Ishikawa (cell line): Measurements from ENCODE around the gene SLIT3.

Experiments
- CEBPB ChIP-seq: IDR thresholded peaks from 2 replicates; pipeline ENCODE4 v1.6.1; 2012
- CREB1 ChIP-seq: IDR thresholded peaks from 2 replicates; pipeline ENCODE4 v1.6.1; 2012; ENCODE audit warnings: low read depth
- EGR1 ChIP-seq: IDR thresholded peaks from 2 replicates; pipeline ENCODE4 v1.6.1; 2012
- EP300 ChIP-seq: IDR thresholded peaks from 2 replicates; pipeline ENCODE4 v1.6.1; 2012; ENCODE audit warnings: borderline replicate concordance
- FOXM1 ChIP-seq: IDR thresholded peaks from 2 replicates; pipeline ENCODE4 v1.6.1; 2012; ENCODE audit warnings: low read depth, borderline replicate concordance
- NFIC ChIP-seq: IDR thresholded peaks from 2 replicates; pipeline ENCODE4 v1.6.1; 2012
- RAD21 ChIP-seq: IDR thresholded peaks from 2 replicates; pipeline ENCODE4 v1.6.1; 2012; ENCODE audit warnings: low read depth
- REST ChIP-seq: IDR thresholded peaks from 2 replicates; pipeline ENCODE4 v1.6.1; 2012; ENCODE audit warnings: low read depth, mild to moderate bottlenecking
- TAF1 ChIP-seq: IDR thresholded peaks from 2 replicates; pipeline ENCODE4 v1.6.1; 2012; ENCODE audit warnings: low read depth, mild to moderate bottlenecking
- TCF12 ChIP-seq: IDR thresholded peaks from 2 replicates; pipeline ENCODE4 v1.6.1; 2012; ENCODE audit warnings: low read depth
- TEAD4 ChIP-seq: IDR thresholded peaks from 2 replicates; pipeline ENCODE4 v1.6.1; 2012
- YY1 ChIP-seq: IDR thresholded peaks from 2 replicates; pipeline ENCODE4 v1.6.1; 2012; ENCODE audit warnings: low read depth
- ZBTB7A ChIP-seq: IDR thresholded peaks from 2 replicates; pipeline ENCODE4 v1.6.1; 2012; ENCODE audit warnings: low read depth
- TF ChIP-seq, protein P1 (sequence below): IDR thresholded peaks from 2 replicates; pipeline ENCODE4 v1.6.1; 2012
- TF ChIP-seq, protein P2 (sequence below): IDR thresholded peaks from 2 replicates; pipeline ENCODE4 v1.6.1; 2012

SLIT3 gene

GRCh38 chr5:169169783-169170182, 131.2 kb downstream of the SLIT3 start:
- no peak for TF ChIP-seq TAF1
- no peak for TF ChIP-seq REST
- no peak for TF ChIP-seq TCF12

DNA sequence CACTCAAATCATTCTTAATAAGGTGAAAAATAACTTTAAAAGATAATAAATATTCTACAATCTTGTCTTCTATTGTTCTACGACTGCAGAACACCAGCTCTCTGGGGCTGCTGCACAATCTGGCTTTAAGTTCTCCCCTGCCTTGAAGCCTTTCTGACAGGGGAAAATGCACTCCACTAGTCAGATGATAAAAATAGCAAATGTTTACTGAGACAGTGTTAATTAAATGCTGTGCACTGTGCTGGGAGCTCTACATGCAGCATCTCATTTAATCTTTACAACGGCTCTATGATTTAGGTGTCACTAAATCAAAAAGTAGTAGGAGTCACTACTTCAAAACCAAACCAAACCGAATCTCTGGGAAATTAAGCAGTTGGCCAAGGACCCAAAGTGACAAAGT, 132.7 kb downstream of the SLIT3 start:
- TF ChIP-seq REST = no peak
- no peak for TF ChIP-seq EGR1
- TF ChIP-seq, protein P1, sequence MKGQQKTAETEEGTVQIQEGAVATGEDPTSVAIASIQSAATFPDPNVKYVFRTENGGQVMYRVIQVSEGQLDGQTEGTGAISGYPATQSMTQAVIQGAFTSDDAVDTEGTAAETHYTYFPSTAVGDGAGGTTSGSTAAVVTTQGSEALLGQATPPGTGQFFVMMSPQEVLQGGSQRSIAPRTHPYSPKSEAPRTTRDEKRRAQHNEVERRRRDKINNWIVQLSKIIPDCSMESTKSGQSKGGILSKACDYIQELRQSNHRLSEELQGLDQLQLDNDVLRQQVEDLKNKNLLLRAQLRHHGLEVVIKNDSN = no peak
- TF ChIP-seq NFIC = no peak
- no peak for TF ChIP-seq TCF12
- no peak for TF ChIP-seq FOXM1
- no peak for TF ChIP-seq RAD21
- TF ChIP-seq, protein P2, sequence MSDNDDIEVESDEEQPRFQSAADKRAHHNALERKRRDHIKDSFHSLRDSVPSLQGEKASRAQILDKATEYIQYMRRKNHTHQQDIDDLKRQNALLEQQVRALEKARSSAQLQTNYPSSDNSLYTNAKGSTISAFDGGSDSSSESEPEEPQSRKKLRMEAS = no peak
- no peak for TF ChIP-seq YY1
- no peak for TF ChIP-seq EP300
- TF ChIP-seq TAF1 = no peak
- TF ChIP-seq ZBTB7A = no peak
- TF ChIP-seq CEBPB = no peak
- TF ChIP-seq TEAD4 = no peak
- no peak for TF ChIP-seq CREB1

- TF ChIP-seq, protein P2 = no peak
- TF ChIP-seq, protein P1 = no peak
- TF ChIP-seq TAF1 = no peak
- no peak for TF ChIP-seq FOXM1
- no peak for TF ChIP-seq YY1
- no peak for TF ChIP-seq RAD21
- TF ChIP-seq REST = no peak
- TF ChIP-seq EP300 = no peak
- no peak for TF ChIP-seq TCF12
- no peak for TF ChIP-seq ZBTB7A
- TF ChIP-seq CEBPB = no peak
- TF ChIP-seq CREB1 = no peak
Measured at GRCh38 chr5:169166078-169166477, 134.9 kb downstream of the SLIT3 start.

DNA sequence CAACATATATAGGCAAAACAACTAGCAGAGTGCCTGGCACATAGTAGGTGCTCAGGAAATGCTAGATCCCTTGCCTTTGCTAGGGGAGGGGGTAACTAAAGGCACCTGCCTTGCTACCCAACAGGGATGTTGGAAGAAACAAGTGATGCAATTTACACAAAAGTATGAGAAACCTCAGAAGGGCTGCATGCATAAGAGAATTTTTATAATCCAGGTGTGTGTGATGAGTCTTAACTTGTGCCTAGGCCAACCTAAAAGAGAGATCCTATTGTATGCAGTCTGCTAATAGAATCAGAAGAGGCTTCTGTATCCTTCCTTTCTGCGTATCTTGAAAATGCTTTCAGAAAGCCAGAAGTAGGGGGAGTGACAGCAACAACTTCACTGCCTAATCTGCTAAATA, 135.9 kb downstream of the SLIT3 start:
- no peak for TF ChIP-seq CEBPB
- TF ChIP-seq, protein P1 = no peak
- no peak for TF ChIP-seq RAD21
- TF ChIP-seq TCF12 = no peak
- TF ChIP-seq CREB1 = no peak
- TF ChIP-seq FOXM1 = no peak
- TF ChIP-seq EGR1 = no peak
- no peak for TF ChIP-seq TEAD4
- TF ChIP-seq, protein P2 = no peak
- TF ChIP-seq TAF1 = no peak
- TF ChIP-seq REST = no peak
- no peak for TF ChIP-seq YY1
- TF ChIP-seq EP300 = no peak
- no peak for TF ChIP-seq ZBTB7A
- TF ChIP-seq NFIC = no peak
